ENCODE results near the gene TIPRL.
A peak's percentile ranks its signal among the peaks of the same experiment; 100 is the strongest.

Gene TIPRL

DNA sequence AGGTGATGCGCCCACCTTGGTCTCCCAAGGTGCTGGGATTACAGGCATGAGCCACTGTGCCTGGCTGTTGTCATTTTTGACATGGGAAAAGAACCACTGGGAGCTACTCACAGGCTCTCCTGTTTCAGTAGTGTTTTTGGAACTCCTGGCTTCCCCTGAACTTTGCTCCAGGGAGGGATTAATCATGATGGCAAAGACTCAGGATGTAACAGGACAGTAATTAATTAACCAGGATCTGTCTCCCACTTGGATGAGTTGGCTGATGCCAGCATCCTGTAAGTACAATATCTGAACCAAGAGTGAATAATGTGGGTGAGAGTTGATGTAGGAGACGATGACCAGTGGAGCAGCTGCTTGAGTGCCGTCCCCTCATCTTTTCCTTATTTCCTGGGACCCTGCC is 51.9 kb downstream of the TIPRL start:
- no peak for DNase-seq (ENCODE audit: low read depth)
- H3K4me3 ChIP-seq (replicated peaks; ENCODE audit: low read depth, low read length), result no peak overlapping the region
- TF ChIP-seq, protein P1, sequence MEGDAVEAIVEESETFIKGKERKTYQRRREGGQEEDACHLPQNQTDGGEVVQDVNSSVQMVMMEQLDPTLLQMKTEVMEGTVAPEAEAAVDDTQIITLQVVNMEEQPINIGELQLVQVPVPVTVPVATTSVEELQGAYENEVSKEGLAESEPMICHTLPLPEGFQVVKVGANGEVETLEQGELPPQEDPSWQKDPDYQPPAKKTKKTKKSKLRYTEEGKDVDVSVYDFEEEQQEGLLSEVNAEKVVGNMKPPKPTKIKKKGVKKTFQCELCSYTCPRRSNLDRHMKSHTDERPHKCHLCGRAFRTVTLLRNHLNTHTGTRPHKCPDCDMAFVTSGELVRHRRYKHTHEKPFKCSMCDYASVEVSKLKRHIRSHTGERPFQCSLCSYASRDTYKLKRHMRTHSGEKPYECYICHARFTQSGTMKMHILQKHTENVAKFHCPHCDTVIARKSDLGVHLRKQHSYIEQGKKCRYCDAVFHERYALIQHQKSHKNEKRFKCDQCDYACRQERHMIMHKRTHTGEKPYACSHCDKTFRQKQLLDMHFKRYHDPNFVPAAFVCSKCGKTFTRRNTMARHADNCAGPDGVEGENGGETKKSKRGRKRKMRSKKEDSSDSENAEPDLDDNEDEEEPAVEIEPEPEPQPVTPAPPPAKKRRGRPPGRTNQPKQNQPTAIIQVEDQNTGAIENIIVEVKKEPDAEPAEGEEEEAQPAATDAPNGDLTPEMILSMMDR (IDR thresholded peaks at IDR 0.05; ENCODE audit: low read length, missing control alignments), result no peak

DNA sequence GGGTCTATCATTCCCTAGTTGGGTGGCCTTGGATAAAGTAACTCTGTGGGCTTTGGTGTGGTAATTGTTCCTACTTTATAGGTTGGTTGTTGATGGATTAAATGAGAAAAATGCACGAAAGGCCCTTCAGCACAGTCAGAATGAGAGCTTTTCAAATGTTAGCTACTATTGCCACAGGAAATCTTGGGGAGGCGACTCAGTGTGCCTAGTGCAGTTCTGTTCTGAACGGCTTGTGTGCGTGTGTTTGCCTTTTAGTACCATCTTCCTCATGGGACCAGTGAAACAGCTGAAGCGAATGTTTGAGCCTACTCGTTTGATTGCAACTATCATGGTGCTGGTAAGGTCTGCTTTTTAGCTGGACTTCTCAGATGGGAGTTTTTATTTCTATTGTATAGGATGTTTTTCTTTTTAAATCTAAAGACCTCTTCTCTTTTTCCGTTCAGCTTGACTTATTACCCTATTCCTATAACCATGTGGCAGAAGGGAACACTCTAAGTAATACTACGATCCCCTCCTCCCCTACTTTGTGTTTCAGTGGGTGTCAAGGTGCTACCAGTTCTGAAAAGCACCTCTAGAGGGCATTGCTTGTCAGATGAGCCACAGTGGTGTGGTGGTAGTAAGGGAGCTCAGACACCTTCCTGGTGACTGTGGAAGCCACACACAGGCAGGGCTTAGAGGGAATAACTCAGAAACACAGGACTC is 56.2 kb downstream of the TIPRL start:
- DNase-seq (ENCODE audit: low read depth), result peak; percentile 67
- TF ChIP-seq, protein P1 (IDR thresholded peaks at IDR 0.05; ENCODE audit: low read length, missing control alignments), result peak; percentile 91
- no peak overlapping the region for H3K4me3 ChIP-seq (replicated peaks; ENCODE audit: low read depth, low read length)

DNA sequence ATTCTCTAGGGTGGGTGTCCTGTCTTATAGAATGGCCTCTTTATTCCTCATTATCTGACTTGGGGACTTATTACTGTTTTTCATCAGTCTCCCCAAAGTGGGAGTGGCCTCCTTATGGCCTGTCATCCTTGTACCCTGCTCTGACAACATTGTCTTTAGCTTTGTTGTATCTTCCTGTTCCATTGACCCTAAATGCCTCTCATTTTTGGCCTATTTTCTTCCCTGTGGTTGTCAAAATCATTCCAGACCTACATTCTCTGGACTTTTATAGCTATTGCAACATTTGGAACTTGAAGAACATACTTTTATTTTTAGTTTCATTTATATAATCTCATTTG is 56.8 kb downstream of the TIPRL start:
- no peak for DNase-seq (ENCODE audit: low read depth)
- TF ChIP-seq, protein P1 (IDR thresholded peaks at IDR 0.05; ENCODE audit: low read length, missing control alignments), result no peak
- H3K4me3 ChIP-seq (replicated peaks; ENCODE audit: low read depth, low read length), result no peak overlapping the region

DNA sequence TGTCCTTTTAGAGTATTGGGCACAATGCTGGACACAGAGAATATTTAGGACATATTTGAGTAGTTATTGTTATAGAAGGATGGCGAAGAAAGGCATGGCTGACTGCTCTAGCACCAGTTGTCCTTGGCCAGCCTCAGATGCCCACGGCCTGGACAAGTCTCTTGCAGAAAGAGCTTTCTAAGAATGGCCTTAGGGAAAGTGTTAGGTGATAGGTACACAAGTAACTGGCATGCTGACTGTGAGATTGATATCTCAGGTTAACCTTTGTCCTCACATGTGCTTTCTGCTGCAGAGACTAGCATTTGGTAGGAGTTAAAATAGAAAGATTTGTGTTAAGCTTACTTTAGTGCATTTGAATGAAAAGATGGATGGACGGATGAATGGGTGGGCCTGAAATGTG is 57.2 kb downstream of the TIPRL start:
- no peak for DNase-seq (ENCODE audit: low read depth)
- TF ChIP-seq, protein P1 (IDR thresholded peaks at IDR 0.05; ENCODE audit: low read length, missing control alignments), result no peak
- no peak overlapping the region for H3K4me3 ChIP-seq (replicated peaks; ENCODE audit: low read depth, low read length)

DNA sequence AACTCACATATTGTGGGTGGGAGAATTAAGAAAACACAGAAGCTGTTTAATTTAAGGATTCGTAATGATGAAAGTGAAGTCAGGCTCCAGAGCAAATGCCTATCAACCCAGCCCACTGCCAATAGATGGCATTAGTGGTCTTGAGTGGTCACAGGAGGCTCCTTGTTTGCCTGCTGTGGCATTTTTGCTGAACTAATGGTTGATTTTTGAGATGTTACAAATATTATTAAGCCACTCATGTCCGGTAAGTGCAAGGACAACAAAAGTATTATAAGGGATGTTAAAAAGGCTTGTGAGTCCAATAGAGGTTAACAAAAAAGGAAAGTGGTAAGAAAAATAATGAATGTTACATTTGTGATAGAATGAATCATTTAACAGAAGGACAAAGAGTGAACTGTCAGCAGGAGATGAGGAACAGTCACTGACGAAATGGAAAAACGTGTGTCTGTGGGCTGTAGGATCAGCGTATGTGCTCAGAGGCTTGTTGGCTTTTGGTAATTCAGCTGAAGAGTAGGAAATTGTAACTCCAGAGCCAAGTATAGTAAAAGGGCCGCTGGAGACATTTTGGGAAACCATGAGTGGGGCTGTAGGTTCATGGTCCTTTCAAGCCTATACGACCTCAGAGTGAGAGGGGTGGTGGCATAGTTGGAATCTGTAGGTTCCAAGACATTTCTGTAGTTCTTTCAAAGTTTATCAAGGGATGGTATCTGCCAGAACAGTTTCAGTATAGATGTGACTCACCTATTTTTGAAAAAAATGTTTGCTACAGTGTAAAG is 58.3 kb downstream of the TIPRL start:
- no peak for DNase-seq (ENCODE audit: low read depth)
- TF ChIP-seq, protein P1 (IDR thresholded peaks at IDR 0.05; ENCODE audit: low read length, missing control alignments), result no peak
- no peak overlapping the region for H3K4me3 ChIP-seq (replicated peaks; ENCODE audit: low read depth, low read length)

DNA sequence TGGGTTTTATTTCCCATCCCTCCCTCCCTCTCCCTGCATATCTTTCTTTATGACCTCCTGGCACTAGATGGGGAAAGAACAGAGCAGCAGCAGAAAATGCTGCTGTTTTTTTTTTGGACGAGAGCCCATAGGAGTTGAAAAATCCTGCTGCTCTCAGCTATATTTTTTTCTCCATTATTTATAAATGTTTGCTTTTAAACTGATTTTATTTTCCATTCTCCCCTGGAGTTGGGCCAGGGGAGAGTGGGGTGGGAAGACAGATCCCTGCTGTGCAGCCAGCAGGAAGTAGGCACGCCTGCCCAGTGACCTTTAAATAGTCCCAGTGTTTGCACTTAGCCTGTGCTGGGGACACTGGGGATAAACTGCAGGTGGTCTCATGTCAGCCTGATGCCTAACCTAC is 64.4 kb downstream of the TIPRL start:
- no peak for DNase-seq (ENCODE audit: low read depth)
- TF ChIP-seq, protein P1 (IDR thresholded peaks at IDR 0.05; ENCODE audit: low read length, missing control alignments), result no peak
- no peak overlapping the region for H3K4me3 ChIP-seq (replicated peaks; ENCODE audit: low read depth, low read length)

All from fibroblast of pulmonary artery (primary cell).